ENCODE measurements around the gene C19orf38. TPM values are rescaled to one million over a fixed set of nuclear protein-coding genes. Genes with fewer than 3 reads are reported as not detected.

The C19orf38 gene
- total RNA-seq, 4 donors from 2014 or later = 0.42 to 4.5 (median 2.4) TPM

- WGBS, 2 donors = 62 to 63% methylated on average over 7 of the region's 7 CpGs
- no peak for DNase-seq (ENCODE audit: low spot score in 2 of 2)
- Histone ChIP-seq H3K9me3 (no peaks in the 10 kb centered on the region), H3K36me3 (no peaks in the 10 kb centered on the region), H3K4me1 (peaks cover 0 to 14% (median 0%) of the 10 kb centered on the region in 4 donors), H3K27me3 (no peaks in the 10 kb centered on the region), H3K4me3 (no peak overlapping the region), H3K27ac (no peak overlapping the region)
- TF ChIP-seq POLR2A (IDR thresholded peaks at IDR 0.05) (no peak), EP300 (IDR thresholded peaks at IDR 0.05) (no peak)
- TF ChIP-seq, protein P1, sequence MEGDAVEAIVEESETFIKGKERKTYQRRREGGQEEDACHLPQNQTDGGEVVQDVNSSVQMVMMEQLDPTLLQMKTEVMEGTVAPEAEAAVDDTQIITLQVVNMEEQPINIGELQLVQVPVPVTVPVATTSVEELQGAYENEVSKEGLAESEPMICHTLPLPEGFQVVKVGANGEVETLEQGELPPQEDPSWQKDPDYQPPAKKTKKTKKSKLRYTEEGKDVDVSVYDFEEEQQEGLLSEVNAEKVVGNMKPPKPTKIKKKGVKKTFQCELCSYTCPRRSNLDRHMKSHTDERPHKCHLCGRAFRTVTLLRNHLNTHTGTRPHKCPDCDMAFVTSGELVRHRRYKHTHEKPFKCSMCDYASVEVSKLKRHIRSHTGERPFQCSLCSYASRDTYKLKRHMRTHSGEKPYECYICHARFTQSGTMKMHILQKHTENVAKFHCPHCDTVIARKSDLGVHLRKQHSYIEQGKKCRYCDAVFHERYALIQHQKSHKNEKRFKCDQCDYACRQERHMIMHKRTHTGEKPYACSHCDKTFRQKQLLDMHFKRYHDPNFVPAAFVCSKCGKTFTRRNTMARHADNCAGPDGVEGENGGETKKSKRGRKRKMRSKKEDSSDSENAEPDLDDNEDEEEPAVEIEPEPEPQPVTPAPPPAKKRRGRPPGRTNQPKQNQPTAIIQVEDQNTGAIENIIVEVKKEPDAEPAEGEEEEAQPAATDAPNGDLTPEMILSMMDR (IDR thresholded peaks at IDR 0.05) = peak in 2 of 5 experiments; percentile 14 to 28
These were observed 13.0 kb downstream of the C19orf38 start for GRCh38 chr19:10861103-10861651.

DNA sequence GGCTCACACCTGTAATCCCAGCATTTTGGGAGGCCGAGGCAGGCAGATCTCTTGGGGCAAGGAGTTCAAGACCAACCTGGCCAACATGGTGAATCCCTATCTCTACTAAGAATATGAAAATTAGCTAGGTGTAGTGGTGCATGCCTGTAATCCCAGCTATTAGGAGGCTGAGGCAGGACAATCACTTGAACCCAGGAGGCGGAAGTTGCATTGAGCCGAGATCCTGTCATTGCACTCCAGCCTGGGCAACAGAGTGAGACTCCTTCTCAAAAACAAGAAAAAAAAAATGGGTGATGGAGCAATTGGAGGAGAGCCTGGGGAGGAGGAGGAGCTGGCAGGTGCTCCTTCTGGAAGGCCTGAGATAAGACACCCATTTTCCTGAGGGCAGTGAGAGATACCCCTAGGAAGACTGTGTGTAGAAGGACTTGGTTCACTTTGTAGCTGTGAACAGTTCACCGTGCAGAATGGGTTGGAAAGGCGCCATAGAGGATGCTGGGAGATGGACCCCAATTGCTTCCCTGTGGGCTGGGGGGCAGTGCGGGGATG, 14.4 kb downstream of the C19orf38 start:
- no peak overlapping the region for H3K4me3 ChIP-seq

DNA sequence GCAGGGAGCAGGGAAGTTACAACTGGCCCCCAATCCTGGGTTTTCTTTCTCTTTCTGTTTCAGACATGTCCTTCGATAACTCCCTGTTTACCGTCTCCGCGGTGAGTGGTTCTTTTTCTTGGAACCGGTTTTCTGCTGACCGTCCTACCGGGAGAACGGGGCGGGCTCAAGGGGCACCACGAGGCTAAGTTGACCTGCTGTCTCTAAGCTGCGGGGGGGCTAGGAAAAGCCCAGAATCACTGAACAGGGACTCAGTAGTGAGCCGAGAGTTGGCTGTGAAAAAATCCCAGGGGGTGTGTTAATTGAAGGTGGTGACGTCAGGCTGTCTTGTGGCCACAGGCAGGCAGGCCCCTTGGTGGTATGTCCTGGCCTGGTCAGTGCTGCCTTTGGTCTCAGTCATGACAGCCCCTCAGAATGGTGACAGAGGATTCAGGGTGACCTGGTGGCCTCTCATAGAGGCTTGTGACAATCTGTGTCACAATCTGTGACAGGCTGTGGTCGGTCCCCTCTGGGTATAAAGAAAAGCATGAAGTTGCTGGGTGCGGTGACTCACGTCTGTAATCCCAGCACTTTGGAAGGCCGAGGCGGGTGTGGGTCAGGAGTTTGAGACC, 15.0 kb downstream of the C19orf38 start:
- Histone ChIP-seq H3K4me1 (peaks cover 0 to 14% (median 0%) of the 10 kb centered on the region in 4 donors), H3K9me3 (no peaks in the 10 kb centered on the region), H3K27me3 (no peaks in the 10 kb centered on the region), H3K27ac (peak overlapping the region in 2 of 4 donors; percentile 18 to 84), H3K36me3 (no peaks in the 10 kb centered on the region), H3K4me3 (no peak overlapping the region)
- WGBS, 2 donors = 56 to 59% methylated on average over 18 of the region's 18 CpGs
- DNase-seq (ENCODE audit: low spot score in 2 of 2) = no peak
- TF ChIP-seq POLR2A (IDR thresholded peaks at IDR 0.05) (no peak), EP300 (IDR thresholded peaks at IDR 0.05) (no peak)
- TF ChIP-seq, protein P1 (IDR thresholded peaks at IDR 0.05) = no peak

More for the DNA sequence above, 14.4 kb downstream of the C19orf38 start:
- Histone ChIP-seq H3K9me3 (no peaks in the 10 kb centered on the region), H3K36me3 (no peaks in the 10 kb centered on the region), H3K4me1 (peaks cover 0 to 14% (median 0%) of the 10 kb centered on the region in 4 donors), H3K27me3 (no peaks in the 10 kb centered on the region), H3K27ac (peak overlapping the region in 2 of 4 donors; percentile 18 to 84)
- WGBS, 2 donors = 84 to 85% methylated on average over 6 of the region's 6 CpGs
- DNase-seq (ENCODE audit: low spot score in 2 of 2) = no peak
- TF ChIP-seq POLR2A (IDR thresholded peaks at IDR 0.05) (no peak), EP300 (IDR thresholded peaks at IDR 0.05) (no peak)
- TF ChIP-seq, protein P1 (IDR thresholded peaks at IDR 0.05) = no peak

- H3K36me3 ChIP-seq = no peaks in the 10 kb centered on the region
- peak; percentile 76 to 93 for DNase-seq (ENCODE audit: low spot score in 2 of 2)
- peaks cover 0 to 14% (median 0%) of the 10 kb centered on the region in 4 donors for H3K4me1 ChIP-seq
- H3K9me3 ChIP-seq = no peaks in the 10 kb centered on the region
- TF ChIP-seq, protein P1 (IDR thresholded peaks at IDR 0.05) = peak; percentile 86 to 91 (median 88)
- TF ChIP-seq EP300 (IDR thresholded peaks at IDR 0.05) = peak in 1 of 2 donors; percentile 9
- no peak for TF ChIP-seq POLR2A (IDR thresholded peaks at IDR 0.05)
- no peak overlapping the region for H3K4me3 ChIP-seq
- no peaks in the 10 kb centered on the region for H3K27me3 ChIP-seq
- H3K27ac ChIP-seq = peak overlapping the region in 2 of 4 donors; percentile 73 to 84
- WGBS, 2 donors = 14 to 19% methylated on average over 6 of the region's 6 CpGs
These were observed 16.3 kb downstream of the C19orf38 start for GRCh38 chr19:10864538-10864899.

DNA sequence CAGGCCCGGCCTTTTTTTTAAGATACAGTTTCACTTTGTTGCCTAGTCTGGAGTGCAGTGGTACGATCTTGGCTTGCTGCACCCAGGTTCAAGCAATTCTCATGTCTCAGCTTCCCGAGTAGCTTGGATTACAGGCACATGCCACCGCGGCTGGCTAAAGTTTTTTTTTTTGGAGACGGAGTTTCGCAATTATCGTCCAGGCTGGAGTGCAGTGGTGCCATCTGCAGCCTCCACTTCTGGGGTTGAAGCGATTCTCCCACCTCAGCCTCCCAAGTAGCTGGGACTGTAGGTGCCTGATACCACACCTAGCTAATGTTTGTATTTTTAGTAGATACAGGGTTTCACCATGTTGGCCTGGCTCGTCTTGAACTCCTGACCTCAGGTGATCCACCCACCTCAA, 18.3 kb downstream of the C19orf38 start:
- Histone ChIP-seq H3K4me3 (no peak overlapping the region), H3K27me3 (no peaks in the 10 kb centered on the region), H3K36me3 (no peaks in the 10 kb centered on the region), H3K9me3 (no peaks in the 10 kb centered on the region), H3K4me1 (peaks cover 0 to 21% (median 0%) of the 10 kb centered on the region in 4 donors), H3K27ac (no peak overlapping the region)
- 89 to 90% methylated on average over 10 of the region's 10 CpGs for WGBS, 2 donors
- TF ChIP-seq EP300 (IDR thresholded peaks at IDR 0.05) = no peak
- TF ChIP-seq, protein P1 (IDR thresholded peaks at IDR 0.05) = no peak
- no peak for TF ChIP-seq POLR2A (IDR thresholded peaks at IDR 0.05)
- no peak for DNase-seq (ENCODE audit: low spot score in 2 of 2)

Data from tibial nerve (tissue), 4 donors.